Stimulated activated CD4-positive, alpha-beta T cell treated with anti-CD3 and anti-CD28 coated beads, Interleukin-15, amount 100 ng/mL, for 48 hours (primary cell): ENCODE measurements around the gene FRK.
"Not testable (repeated sequence)": the region's sequence is repeated elsewhere in the genome, so short reads cannot be mapped to it uniquely, and the experiment has no call there.

ENCODE experiments used
- DNase-seq, 2 donors: peaks; one replicate each; pipeline ENCODE4 v3.0.0-alpha.2; 2020; ENCODE audit warnings: low read depth in 2 of 2

FRK gene

GRCh38 chr6:116010386-116010785, 50.3 kb downstream of the FRK start:
- no peak for DNase-seq

GRCh38 chr6:116008470-116009243, 52.0 kb downstream of the FRK start:
- DNase-seq: no peak

- no peak for DNase-seq
Observed at GRCh38 chr6:116004841-116005815, 55.6 kb downstream of the FRK start.

- DNase-seq: no peak
Observed at GRCh38 chr6:116003668-116004067, 57.0 kb downstream of the FRK start.

GRCh38 chr6:116002756-116003155, 57.9 kb downstream of the FRK start:
- no peak for DNase-seq

GRCh38 chr6:115999235-115999634, 61.5 kb downstream of the FRK start:
- DNase-seq: no peak

GRCh38 chr6:115997990-115998585, 62.6 kb downstream of the FRK start:
- DNase-seq: no peak

- DNase-seq: no peak
Observed at GRCh38 chr6:115986026-115986425, 74.7 kb downstream of the FRK start.

GRCh38 chr6:115984809-115985208, 75.9 kb downstream of the FRK start:
- DNase-seq: no peak

GRCh38 chr6:115983998-115984397, 76.7 kb downstream of the FRK start:
- DNase-seq: no peak

- DNase-seq: no peak
Observed at GRCh38 chr6:115982453-115982852, 78.2 kb downstream of the FRK start.

GRCh38 chr6:115977220-115977619, 83.5 kb downstream of the FRK start:
- DNase-seq: no peak

GRCh38 chr6:115976321-115976870, 84.3 kb downstream of the FRK start:
- no peak for DNase-seq

GRCh38 chr6:115972679-115973078, 88.0 kb downstream of the FRK start:
- DNase-seq: no peak

- no peak for DNase-seq
Observed at GRCh38 chr6:115971785-115972184, 88.9 kb downstream of the FRK start.

GRCh38 chr6:115969930-115970273, 90.8 kb downstream of the FRK start:
- DNase-seq: no peak

- DNase-seq: no peak
Observed at GRCh38 chr6:115969207-115969929, 91.3 kb downstream of the FRK start.

GRCh38 chr6:115960286-115960685, 100.4 kb downstream of the FRK start:
- not testable (repeated sequence) for DNase-seq

GRCh38 chr6:115958958-115959357, 101.7 kb downstream of the FRK start:
- DNase-seq: no peak

GRCh38 chr6:115954740-115955139, 106.0 kb downstream of the FRK start:
- no peak for DNase-seq

- DNase-seq: no peak
Observed at GRCh38 chr6:115948751-115949150, 111.9 kb downstream of the FRK start.
